ENCODE results near the gene GLTP. TPM values are rescaled to one million over a fixed set of nuclear protein-coding genes. Genes with fewer than 3 reads are reported as not detected.
"Not testable (repeated sequence)": the region's sequence is repeated elsewhere in the genome, so short reads cannot be mapped to it uniquely, and the experiment has no call there.

Gene GLTP
- total and polyA plus RNA-seq, 4 donors: 31.2 to 49.2 (median 40.8) TPM

GRCh38 chr12:109893261-109893995 is 13.1 kb upstream of the GLTP start:
- DNase-seq (no peak), ATAC-seq (ENCODE audit: insufficient read depth, low FRiP score) (no peak)
- 81 to 82% methylated on average over 7 of the region's 7 CpGs for whole genome bisulfite sequencing, 2 donors
- Histone ChIP-seq H3K27me3 (ENCODE audit: control insufficient read depth in 3 of 3, insufficient read depth in 3 of 3, low read length in 2 of 3) (no peaks in the 10 kb centered on the region), H3K4me1 (ENCODE audit: control insufficient read depth in 5 of 5, insufficient read depth in 5 of 5, low read length in 5 of 5) (no peaks in the 10 kb centered on the region), H3K36me3 (ENCODE audit: control insufficient read depth in 4 of 4, insufficient read depth in 4 of 4, low read length in 4 of 4) (no peaks in the 10 kb centered on the region), H3K9ac (ENCODE audit: insufficient read depth in 1 of 2, low read length in 2 of 2) (no peak overlapping the region), H3K27ac (ENCODE audit: low read depth in 1 of 2, low read length in 1 of 2) (no peak overlapping the region), H3K9me3 (ENCODE audit: control insufficient read depth in 4 of 4, insufficient read depth in 3 of 4, low read length in 3 of 4) (no peaks in the 10 kb centered on the region), H3K4me3 (no peak overlapping the region)
- TF ChIP-seq CTCF (IDR thresholded peaks at IDR 0.05; ENCODE audit: control extremely low read depth, extremely low read depth): no peak

GRCh38 chr12:109892748-109893147 is 12.4 kb upstream of the GLTP start:
- H3K36me3 ChIP-seq (ENCODE audit: control insufficient read depth in 4 of 4, insufficient read depth in 4 of 4, low read length in 4 of 4): no peaks in the 10 kb centered on the region
- no peak overlapping the region for H3K9ac ChIP-seq (ENCODE audit: insufficient read depth in 1 of 2, low read length in 2 of 2)
- no peak for DNase-seq
- H3K4me3 ChIP-seq: no peak overlapping the region
- no peaks in the 10 kb centered on the region for H3K27me3 ChIP-seq (ENCODE audit: control insufficient read depth in 3 of 3, insufficient read depth in 3 of 3, low read length in 2 of 3)
- no peak for ATAC-seq (ENCODE audit: insufficient read depth, low FRiP score)
- peaks cover 0 to 3% (median 0%) of the 10 kb centered on the region in 5 donors for H3K4me1 ChIP-seq (ENCODE audit: control insufficient read depth in 5 of 5, insufficient read depth in 5 of 5, low read length in 5 of 5)
- H3K9me3 ChIP-seq (ENCODE audit: control insufficient read depth in 4 of 4, insufficient read depth in 3 of 4, low read length in 3 of 4): no peaks in the 10 kb centered on the region
- WGBS, 2 donors: 73 to 75% methylated on average over 4 of the region's 4 CpGs
- TF ChIP-seq CTCF (IDR thresholded peaks at IDR 0.05; ENCODE audit: control extremely low read depth, extremely low read depth): no peak
- no peak overlapping the region for H3K27ac ChIP-seq (ENCODE audit: low read depth in 1 of 2, low read length in 1 of 2)

GRCh38 chr12:109892165-109892715 is 11.9 kb upstream of the GLTP start:
- DNase-seq (no peak), ATAC-seq (ENCODE audit: insufficient read depth, low FRiP score) (no peak)
- Histone ChIP-seq H3K9ac (ENCODE audit: insufficient read depth in 1 of 2, low read length in 2 of 2) (no peak overlapping the region), H3K36me3 (ENCODE audit: control insufficient read depth in 4 of 4, insufficient read depth in 4 of 4, low read length in 4 of 4) (no peaks in the 10 kb centered on the region), H3K27ac (ENCODE audit: low read depth in 1 of 2, low read length in 1 of 2) (no peak overlapping the region), H3K27me3 (ENCODE audit: control insufficient read depth in 3 of 3, insufficient read depth in 3 of 3, low read length in 2 of 3) (no peaks in the 10 kb centered on the region), H3K9me3 (ENCODE audit: control insufficient read depth in 4 of 4, insufficient read depth in 3 of 4, low read length in 3 of 4) (no peaks in the 10 kb centered on the region), H3K4me3 (no peak overlapping the region), H3K4me1 (ENCODE audit: control insufficient read depth in 5 of 5, insufficient read depth in 5 of 5, low read length in 5 of 5) (peaks cover 0 to 3% (median 0%) of the 10 kb centered on the region in 5 donors)
- no peak for TF ChIP-seq CTCF (IDR thresholded peaks at IDR 0.05; ENCODE audit: control extremely low read depth, extremely low read depth)
- WGBS, 2 donors: 95 to 100% methylated on average over 1 of the region's 1 CpG

- not testable (repeated sequence) for DNase-seq; H3K4me1 ChIP-seq (ENCODE audit: control insufficient read depth in 5 of 5, insufficient read depth in 5 of 5, low read length in 5 of 5); ATAC-seq (ENCODE audit: insufficient read depth, low FRiP score); H3K27me3 ChIP-seq (ENCODE audit: control insufficient read depth in 3 of 3, insufficient read depth in 3 of 3, low read length in 2 of 3); H3K9me3 ChIP-seq (ENCODE audit: control insufficient read depth in 4 of 4, insufficient read depth in 3 of 4, low read length in 3 of 4); H3K4me3 ChIP-seq; H3K36me3 ChIP-seq (ENCODE audit: control insufficient read depth in 4 of 4, insufficient read depth in 4 of 4, low read length in 4 of 4); H3K9ac ChIP-seq (ENCODE audit: insufficient read depth in 1 of 2, low read length in 2 of 2); H3K27ac ChIP-seq (ENCODE audit: low read depth in 1 of 2, low read length in 1 of 2)
- 90 to 94% methylated on average over 7 of the region's 7 CpGs for WGBS, 2 donors
Observed at GRCh38 chr12:109891731-109892130, 11.4 kb upstream of the GLTP start.

All from lung (tissue), 12 donors.